PC-9 (cell line): ENCODE results near the gene DIPK1B. TPM values are rescaled to one million over a fixed set of nuclear protein-coding genes. Genes with fewer than 3 reads are reported as not detected.

Experiments
- BruUV-seq: library from RNA; stranded (reverse); fragments of 400-500 nt; replicated peaks from 2 replicates; lab custom pipeline; 2021; lab: Mats Ljungman, UMichigan
- CTCF ChIA-PET: fragments of 300-600 bp; sonication (Branson Sonifier 250); formaldehyde crosslinking; loops from one replicate; lab custom pipeline; 2022; ENCODE audit warnings: antibody characterized with exemption; lab: Charles Lee
- POLR2A ChIA-PET: fragments of 300-600 bp; sonication (Branson Sonifier 250); formaldehyde crosslinking; loops from one replicate; lab custom pipeline; 2022; ENCODE audit warnings: antibody characterized with exemption; ENCODE audit not compliant: unreplicated experiment; lab: Charles Lee
- DNase-seq, 2 experiments: peaks; one replicate each; pipeline versions ENCODE4 v3.0.0 to v3.0.0-alpha.2; 2015 to 2022; ENCODE audit warnings: mixed read lengths in 1 of 2
- H2AFZ ChIP-seq: fragments of 200-600 bp; sonication (generic); 2 replicates; pipeline ENCODE4 v1.8.1; 2017; ENCODE audit warnings: antibody characterized with exemption
- H3F3A ChIP-seq: fragments of 200-600 bp; sonication (generic); 2 replicates; pipeline ENCODE4 v1.8.1; 2017; ENCODE audit warnings: antibody characterized with exemption, mild to moderate bottlenecking, low read depth; ENCODE audit not compliant: insufficient read depth
- H3K27ac ChIP-seq: fragments of 200-600 bp; sonication (generic); 2 replicates; pipeline ENCODE4 v1.6.1; 2016; ENCODE audit warnings: mixed run types
- H3K27me3 ChIP-seq: fragments of 200-600 bp; sonication (generic); 2 replicates; pipeline ENCODE4 v1.6.1; 2016; ENCODE audit warnings: low read depth, mixed run types; ENCODE audit not compliant: insufficient read depth
- H3K36me3 ChIP-seq: fragments of 200-600 bp; sonication (generic); 2 replicates; pipeline ENCODE4 v1.6.1; 2016; ENCODE audit warnings: low read depth, mixed run types
- H3K4me1 ChIP-seq: fragments of 200-600 bp; sonication (generic); replicated peaks from 2 replicates; pipeline ENCODE4 v1.6.1; 2016; ENCODE audit warnings: mixed run types; ENCODE audit not compliant: insufficient read depth
- H3K4me2 ChIP-seq: fragments of 200-600 bp; sonication (generic); 2 replicates; pipeline ENCODE4 v1.6.1; 2017; ENCODE audit warnings: mixed run types
- H3K4me3 ChIP-seq: fragments of 200-600 bp; sonication (generic); 2 replicates; pipeline ENCODE4 v1.6.1; 2016; ENCODE audit warnings: mixed run types
- H3K79me2 ChIP-seq: fragments of 200-600 bp; sonication (generic); 2 replicates; pipeline ENCODE4 v1.6.1; 2017; ENCODE audit warnings: low read depth, mixed run types
- H3K9me2 ChIP-seq: fragments of 200-600 bp; sonication (generic); 2 replicates; pipeline ENCODE4 v1.8.1; 2017; ENCODE audit warnings: mild to moderate bottlenecking; ENCODE audit not compliant: insufficient read depth
- H3K9me3 ChIP-seq: fragments of 200-600 bp; sonication (generic); 2 replicates; pipeline ENCODE4 v1.8.1; 2016; ENCODE audit warnings: low read depth; ENCODE audit not compliant: insufficient read depth
- H4K20me1 ChIP-seq: fragments of 200-600 bp; sonication (generic); 2 replicates; pipeline ENCODE4 v1.8.1; 2017; ENCODE audit not compliant: insufficient read depth
- CTCF ChIP-seq: fragments of 200-600 bp; sonication (generic); conservative IDR thresholded peaks from 2 replicates; pipeline ENCODE4 v1.6.1; 2017; ENCODE audit warnings: mixed run types, antibody characterized with exemption, mild to moderate bottlenecking, moderate library complexity
- EZH2 ChIP-seq: fragments of 200-600 bp; sonication (generic); IDR thresholded peaks from 2 replicates; pipeline ENCODE4 v1.8.0; 2017; ENCODE audit warnings: antibody characterized with exemption, low read depth
- intact Hi-C: fragments of 100-400 bp; cut with micrococcal nuclease; formaldehyde crosslinking; loops from one replicate; pipeline ENCODE4 v1.10.0; 2022; ENCODE audit not compliant: unreplicated experiment
- total RNA-seq: library from RNA; stranded (reverse); gene quantifications from 2 replicates; pipeline ENCODE4 v1.2.3, GENCODE V29; 2021

DIPK1B gene
- total RNA-seq, 1 experiment from 2014 or later: 19.0 TPM

GRCh38 chr9:136700304-136700703, 12.1 kb upstream of the DIPK1B start:
- no peaks in the 10 kb centered on the region for H3K27me3 ChIP-seq

GRCh38 chr9:136700959-136701667, 11.3 kb upstream of the DIPK1B start:
- no TSS peak for BruUV-seq
- H3K27ac ChIP-seq: no peak overlapping the region
- no peaks in the 10 kb centered on the region for H4K20me1 ChIP-seq
- H3K4me3 ChIP-seq: no peak overlapping the region
- CTCF ChIA-PET: interaction anchor here (0.7 kb wide), 1 partner anchor 72 kb away, joined by 5 read pairs; no protein-coding TSS in a partner anchor
- H3K36me3 ChIP-seq: no peaks in the 10 kb centered on the region
- no peak overlapping the region for H3K4me2 ChIP-seq
- no peak for TF ChIP-seq EZH2
- TF ChIP-seq CTCF: no peak
- no peak overlapping the region for H2AFZ ChIP-seq
- intact Hi-C loops: no loop called here
- H3K79me2 ChIP-seq: no peaks in the 10 kb centered on the region
- no peaks in the 10 kb centered on the region for H3K9me2 ChIP-seq
- H3F3A ChIP-seq: peaks cover 19% of the 10 kb centered on the region
- no peak for DNase-seq
- no peaks in the 10 kb centered on the region for H3K27me3 ChIP-seq
- H3K9me3 ChIP-seq: no peaks in the 10 kb centered on the region
- peaks cover 5% of the 10 kb centered on the region for H3K4me1 ChIP-seq
- POLR2A ChIA-PET: no interaction called here

More at GRCh38 chr9:136700304-136700703, 12.1 kb upstream of the DIPK1B start:
- Histone ChIP-seq H3K79me2 (no peaks in the 10 kb centered on the region), H3F3A (peaks cover 22% of the 10 kb centered on the region), H4K20me1 (no peaks in the 10 kb centered on the region), H2AFZ (no peak overlapping the region), H3K9me2 (no peaks in the 10 kb centered on the region), H3K4me1 (peaks cover 13% of the 10 kb centered on the region), H3K4me2 (no peak overlapping the region), H3K9me3 (no peaks in the 10 kb centered on the region), H3K27ac (no peak overlapping the region), H3K4me3 (no peak overlapping the region), H3K36me3 (no peaks in the 10 kb centered on the region)
- POLR2A ChIA-PET: no interaction called here
- TF ChIP-seq CTCF (no peak), EZH2 (no peak)
- BruUV-seq: no TSS peak
- intact Hi-C loops: no loop called here
- CTCF ChIA-PET: no interaction called here
- DNase-seq: no peak

- H3K9me2 ChIP-seq: no peaks in the 10 kb centered on the region
- H3K4me3 ChIP-seq: no peak overlapping the region
- no peak overlapping the region for H3K4me2 ChIP-seq
- TF ChIP-seq EZH2 (no peak), CTCF (no peak)
- CTCF ChIA-PET: no interaction called here
- H3F3A ChIP-seq: peaks cover 15% of the 10 kb centered on the region; the same call in 1 of the 2 replicates
- no peaks in the 10 kb centered on the region for H3K4me1 ChIP-seq
- no peaks in the 10 kb centered on the region for H3K9me3 ChIP-seq
- DNase-seq: no peak
- POLR2A ChIA-PET: no interaction called here
- H3K36me3 ChIP-seq: no peaks in the 10 kb centered on the region
- no TSS peak for BruUV-seq
- H3K79me2 ChIP-seq: no peaks in the 10 kb centered on the region
- H2AFZ ChIP-seq: no peak overlapping the region
- H4K20me1 ChIP-seq: no peaks in the 10 kb centered on the region
- no peak overlapping the region for H3K27ac ChIP-seq
- intact Hi-C loops: no loop called here
- H3K27me3 ChIP-seq: no peaks in the 10 kb centered on the region
Measured at GRCh38 chr9:136701668-136702053, 10.7 kb upstream of the DIPK1B start.
